NCI-H1930 (cell line): ENCODE data around the gene NFKBIZ.

ENCODE experiments used
- DNase-seq, 2 experiments: peaks; one replicate each; lab custom pipeline; 2025; lab: John Stamatoyannopoulos, UW

NFKBIZ gene

DNA sequence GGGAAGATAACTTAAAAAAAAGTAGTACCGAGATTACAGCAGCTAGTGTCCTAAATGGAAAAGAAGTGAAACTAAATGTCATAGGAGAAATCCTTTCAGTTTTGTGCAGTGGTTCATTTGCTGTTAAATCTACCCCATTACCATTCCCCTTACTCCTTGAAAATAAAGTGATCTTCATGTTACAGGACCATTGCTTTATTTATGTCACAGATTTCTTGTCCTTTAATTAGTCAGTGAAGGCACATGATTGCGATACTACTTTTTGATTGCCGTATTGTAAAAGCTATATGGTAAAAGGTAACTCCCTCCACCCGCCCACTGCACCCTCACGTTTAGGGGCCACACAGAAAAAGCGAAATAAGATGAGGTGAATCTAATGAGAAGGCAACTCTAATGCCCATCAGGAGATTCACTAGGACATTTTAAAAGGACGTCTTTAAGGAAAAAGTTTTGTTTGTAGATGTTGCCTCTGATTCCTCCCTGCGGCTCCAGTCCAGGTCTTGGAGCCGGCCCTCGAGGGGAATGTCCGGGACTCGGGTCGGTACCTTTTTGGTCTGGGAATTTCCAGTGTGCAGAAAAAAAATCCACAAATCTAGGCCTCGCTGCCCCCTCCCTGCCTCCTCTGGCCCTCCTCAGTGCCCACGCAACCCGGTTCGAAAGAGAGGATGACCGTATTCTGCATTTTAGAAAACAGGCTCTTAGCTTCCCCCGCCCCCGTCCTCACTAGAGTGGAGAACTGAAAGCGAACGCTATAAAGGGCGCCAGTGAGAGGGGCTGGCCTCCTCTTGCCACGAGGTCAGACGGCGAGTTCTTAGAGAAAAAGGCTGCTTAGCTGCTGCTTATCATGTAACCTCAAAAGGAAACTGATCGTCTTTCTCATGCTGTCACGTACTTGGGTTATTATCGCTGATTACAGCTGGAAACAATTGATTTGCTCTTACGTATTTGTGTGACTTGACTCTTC lies 21.8 kb upstream of the NFKBIZ start:
- no peak for DNase-seq

- no peak for DNase-seq
Measured at GRCh38 chr3:101828276-101828675, 21.0 kb upstream of the NFKBIZ start.

DNA sequence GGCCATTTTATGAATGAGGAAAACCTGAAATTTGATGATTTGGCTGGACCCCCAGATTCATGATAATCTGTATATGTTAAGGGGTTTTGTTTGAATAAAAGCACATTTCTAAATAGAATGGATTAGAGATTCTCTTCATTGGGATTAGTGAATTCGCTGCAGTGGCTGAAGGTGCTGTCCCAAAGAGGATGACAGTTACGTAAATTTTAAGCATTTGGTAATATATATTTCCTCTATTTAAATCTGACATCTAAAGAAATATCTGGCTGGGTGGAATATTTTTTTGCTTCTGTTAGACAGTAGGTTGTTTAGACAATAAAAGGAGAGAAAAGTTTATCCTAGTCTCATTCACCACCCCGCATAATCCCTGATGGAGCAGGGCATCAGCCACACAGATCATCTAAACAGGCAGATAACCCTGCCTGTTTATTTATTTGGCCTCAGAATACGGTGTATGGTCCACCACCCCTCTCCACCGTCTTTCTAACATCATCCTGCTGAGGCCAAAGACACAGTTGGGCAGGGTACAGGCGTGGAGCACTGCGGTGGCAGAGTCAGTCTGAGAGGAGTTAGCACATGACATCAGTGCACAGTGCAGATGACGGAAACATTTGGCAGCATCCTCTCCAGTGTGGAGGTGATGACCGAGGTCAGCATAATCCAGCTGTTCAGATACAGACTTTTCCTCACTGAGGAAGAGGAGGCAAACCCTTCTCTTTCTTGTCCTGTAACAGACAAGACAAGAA lies 20.4 kb upstream of the NFKBIZ start:
- no peak for DNase-seq

DNA sequence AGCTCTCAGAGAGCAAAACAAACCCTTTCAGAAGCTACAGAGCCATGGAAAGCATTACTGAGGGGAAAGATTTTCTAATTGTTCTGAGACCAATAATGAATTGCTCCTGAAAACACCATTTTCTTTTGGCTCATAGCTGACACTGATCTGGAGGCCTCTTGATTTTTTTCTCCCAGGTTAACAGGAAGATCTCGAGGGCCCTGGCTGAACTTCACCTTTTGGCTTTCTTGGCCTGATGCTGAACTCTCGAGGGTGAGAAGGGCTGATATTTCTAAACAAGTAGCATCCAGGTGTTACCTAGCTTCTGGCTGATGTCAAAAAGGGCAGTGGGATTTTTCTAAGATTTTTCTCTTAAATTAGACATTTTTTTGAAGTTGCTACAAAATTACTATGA lies 19.9 kb upstream of the NFKBIZ start:
- no peak for DNase-seq

DNA sequence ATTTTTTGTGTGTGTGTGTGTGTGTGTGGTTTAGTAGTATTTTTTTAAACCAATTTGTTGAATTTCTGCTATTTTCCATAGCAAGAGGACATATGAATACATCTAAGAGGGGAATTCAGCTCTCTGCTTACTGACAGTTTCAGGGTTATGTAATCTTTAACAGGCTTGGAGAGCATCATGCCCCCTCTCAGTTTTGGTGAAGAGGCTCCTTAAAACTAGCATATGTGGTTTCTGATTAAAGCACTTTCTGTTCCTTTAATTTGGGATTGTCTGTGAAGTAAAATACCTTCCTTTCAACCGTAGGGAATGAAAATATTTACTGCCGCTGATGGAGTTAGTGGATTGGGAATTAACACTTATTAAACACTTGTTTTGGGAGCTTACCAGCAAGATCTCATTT lies 19.4 kb upstream of the NFKBIZ start:
- DNase-seq, result no peak

- no peak for DNase-seq
Measured at GRCh38 chr3:101833446-101833974, 15.8 kb upstream of the NFKBIZ start.

- DNase-seq, result no peak
Measured at GRCh38 chr3:101835676-101836075, 13.6 kb upstream of the NFKBIZ start.

DNA sequence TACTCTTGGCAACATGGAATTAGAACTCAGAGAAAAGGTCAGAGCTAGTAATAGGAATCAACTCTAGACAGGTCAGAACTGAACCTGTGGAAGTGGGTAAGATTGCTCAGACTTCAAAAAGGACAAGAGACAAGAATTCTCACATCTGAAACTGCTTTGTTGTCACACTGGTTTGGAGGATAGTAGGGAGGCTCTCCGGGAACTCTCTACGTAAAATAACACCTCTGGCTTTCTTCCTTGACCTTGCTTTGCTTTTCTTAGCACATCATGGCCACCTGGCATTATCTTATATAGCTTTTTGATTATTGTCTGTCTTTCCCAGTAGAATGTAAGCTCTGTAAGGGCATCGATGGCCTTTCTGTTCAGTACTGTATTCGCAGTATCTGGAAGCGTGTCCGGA lies 13.2 kb upstream of the NFKBIZ start:
- no peak for DNase-seq

DNA sequence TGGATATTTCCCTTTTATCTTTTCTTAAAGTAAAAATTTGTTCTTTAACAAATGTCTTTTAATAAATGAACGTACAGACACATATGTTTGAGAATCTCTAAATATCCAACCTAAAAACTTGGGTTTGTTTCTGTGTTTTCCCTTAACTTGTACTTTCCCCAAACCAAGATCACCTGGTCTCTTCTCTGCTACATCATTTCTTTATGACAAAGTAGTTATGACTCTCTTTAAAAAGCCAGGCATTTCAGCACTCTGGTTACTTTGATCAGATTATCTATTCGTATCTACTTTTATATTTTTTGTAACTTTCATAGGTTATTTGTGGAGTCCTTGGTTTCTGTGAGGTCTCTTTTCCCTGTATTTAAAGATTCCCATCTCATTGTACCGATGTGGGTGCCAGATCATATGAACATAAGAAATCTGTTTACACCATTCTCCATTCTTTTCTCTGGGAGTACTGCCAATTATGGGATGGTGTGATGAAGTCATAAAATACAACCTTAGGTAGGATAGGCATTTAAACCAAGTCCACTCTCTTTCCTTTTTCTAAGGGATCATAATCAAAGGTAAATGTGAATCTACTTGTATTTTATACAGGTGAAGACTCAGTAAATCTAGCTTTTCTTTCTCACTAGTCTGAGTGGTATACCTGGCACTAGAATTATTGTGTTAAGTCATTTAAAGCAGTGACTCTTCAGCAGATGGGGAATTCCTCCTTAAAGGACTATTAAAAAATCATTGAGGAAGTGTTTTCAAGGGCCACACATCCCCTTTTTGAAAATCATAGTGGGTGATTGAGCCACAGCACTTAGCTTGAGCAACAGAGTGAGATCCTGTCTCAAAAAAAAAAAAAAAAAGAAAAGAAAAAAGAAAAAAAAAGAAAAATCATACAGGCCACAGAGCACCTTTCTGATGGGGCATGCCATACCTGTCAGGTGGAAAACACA lies 12.4 kb upstream of the NFKBIZ start:
- DNase-seq, result no peak

GRCh38 chr3:101838691-101839090 lies 10.6 kb upstream of the NFKBIZ start:
- no peak for DNase-seq

- DNase-seq, result no peak
Measured at GRCh38 chr3:101840066-101840465, 9.2 kb upstream of the NFKBIZ start.

DNA sequence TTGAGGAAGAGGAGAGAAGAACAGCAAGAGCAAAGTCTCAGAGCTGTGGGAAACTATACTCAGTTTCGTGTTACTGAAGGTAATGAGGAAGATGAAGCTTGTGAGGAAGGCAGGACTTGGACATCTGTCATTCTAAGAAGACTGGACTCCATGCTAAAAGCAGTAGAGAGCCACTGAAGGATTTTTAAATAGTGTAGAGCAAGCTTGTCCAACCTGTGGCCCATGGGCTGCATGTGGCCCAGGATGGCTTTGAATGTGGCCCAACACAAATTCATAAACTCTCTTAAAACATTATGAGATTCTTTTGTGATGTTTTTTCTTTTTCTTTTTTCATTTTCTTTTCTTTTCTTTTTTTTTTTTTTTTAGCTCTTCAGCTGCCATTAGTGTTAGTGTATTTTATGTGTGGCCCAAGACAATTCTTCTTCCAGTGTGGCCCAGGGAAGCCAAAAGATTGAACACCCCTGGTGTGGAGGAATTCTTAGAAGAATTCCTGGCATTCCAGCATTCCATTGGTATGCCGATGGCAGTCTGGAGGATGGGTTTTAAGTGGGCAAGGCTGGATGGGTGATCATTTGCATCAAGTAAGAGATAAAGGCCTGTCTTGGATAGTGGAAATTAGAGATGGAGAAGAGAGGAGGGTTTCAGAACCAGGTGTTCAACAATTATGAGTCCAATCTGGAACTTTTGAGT lies 6.9 kb upstream of the NFKBIZ start:
- DNase-seq, result no peak

- DNase-seq, result no peak
Measured at GRCh38 chr3:101842935-101843330, 6.4 kb upstream of the NFKBIZ start.

DNA sequence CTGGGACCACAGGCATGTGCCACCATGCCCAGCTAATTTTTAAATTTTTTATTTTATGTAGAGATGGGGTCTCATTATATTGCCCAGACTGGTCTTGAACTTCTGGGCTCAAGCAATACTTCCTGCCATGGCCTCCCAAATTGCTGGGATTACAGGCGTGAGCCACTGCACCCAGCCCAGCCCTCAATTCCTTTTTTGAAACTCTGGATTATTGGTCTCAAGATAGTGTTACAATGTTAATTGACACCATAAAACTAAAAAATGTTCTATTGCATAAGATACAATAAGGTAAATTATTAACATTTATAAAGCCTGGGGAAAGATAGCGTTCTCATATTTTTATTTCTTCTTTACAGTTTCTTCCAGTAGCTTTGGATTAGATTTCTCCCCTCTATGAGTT lies 3.9 kb upstream of the NFKBIZ start:
- no peak for DNase-seq

DNA sequence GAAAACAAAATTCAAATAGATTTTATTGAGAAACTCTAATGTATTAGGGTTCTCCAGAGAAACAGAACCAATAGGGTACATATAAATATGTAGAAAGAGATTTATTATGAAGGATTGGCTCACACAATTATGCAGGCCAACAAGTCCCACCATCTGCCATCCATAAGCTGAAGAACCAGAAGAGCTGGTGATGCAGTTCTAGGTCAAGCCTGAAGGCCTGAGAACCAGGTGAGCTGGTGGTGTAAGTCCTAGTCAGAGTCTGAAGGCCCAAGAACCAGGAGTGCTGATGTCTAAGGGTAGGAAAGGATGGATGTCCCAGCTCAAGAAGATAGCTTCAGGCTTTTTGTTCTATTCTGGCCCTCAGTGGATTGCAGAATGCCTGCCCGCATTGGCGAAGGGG lies 2.6 kb upstream of the NFKBIZ start:
- DNase-seq, result no peak

GRCh38 chr3:101847328-101847727 lies 2.0 kb upstream of the NFKBIZ start:
- no peak for DNase-seq

DNA sequence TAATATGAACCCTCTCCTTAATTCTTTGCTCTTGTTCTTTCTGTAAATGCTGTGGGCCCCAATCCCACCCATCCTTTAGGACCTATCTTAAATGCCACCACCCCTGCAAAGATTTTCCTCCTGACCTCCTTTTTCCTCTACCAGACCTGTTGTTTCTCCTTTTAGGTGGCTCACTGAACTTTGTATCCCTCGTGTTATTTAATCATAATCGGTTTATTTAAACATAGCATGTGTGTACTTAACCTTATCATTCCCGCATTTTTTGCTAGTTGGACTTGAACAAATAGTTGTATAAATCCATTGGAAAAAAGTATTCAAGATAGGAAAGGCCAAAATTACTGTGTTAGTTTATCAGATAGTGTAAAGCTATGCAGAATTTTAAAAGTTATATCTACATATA lies 988 bp upstream of the NFKBIZ start:
- no peak for DNase-seq

GRCh38 chr3:101849714-101850245 lies 466 bp downstream of the NFKBIZ start:
- peak in 1 of 2 experiments; percentile 26 for DNase-seq

DNA sequence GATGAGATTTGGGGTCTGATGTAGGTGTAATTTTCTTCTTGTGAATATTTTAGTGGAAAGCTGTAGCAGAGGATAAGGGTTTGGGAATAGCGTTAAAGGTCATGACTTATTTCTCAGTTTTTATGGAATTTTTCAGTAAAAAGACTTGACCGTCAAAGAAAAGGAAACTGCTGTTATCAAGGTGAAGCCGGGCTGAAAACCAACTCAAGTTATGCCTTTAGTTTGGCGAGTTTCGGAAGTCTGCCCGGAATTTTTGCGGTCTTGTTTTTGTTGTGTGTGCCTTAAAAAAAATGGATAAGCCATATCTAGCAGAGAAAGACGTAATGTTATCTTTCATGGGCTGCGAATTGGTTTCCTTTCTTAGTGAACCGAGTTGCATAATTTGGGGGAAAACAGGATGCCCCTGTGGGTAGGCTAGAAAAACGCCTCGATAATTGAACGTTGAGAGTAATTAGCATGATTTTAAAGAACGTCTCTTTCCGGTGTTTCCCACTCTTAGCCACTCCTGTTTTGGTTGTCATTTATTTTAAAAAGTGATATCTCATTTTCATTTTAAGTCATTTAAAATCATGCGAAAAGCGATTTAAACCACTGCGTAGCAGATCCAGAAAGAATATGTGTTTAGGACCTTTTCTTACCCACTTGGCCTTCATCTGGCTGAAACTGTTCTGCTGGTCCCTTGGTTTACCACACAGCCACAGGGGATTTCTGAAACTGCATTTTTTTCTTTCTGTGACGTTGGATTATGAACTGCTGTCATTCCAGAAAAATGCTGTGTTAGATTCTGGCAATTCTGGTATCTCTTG lies 1.1 kb downstream of the NFKBIZ start:
- no peak for DNase-seq
